ENCODE data around the gene LAPTM5. TPM values are rescaled to one million over a fixed set of nuclear protein-coding genes. Genes with fewer than 3 reads are reported as not detected.

LAPTM5 gene
- total and polyA plus RNA-seq, 2 of the 13 experiments (the other 11 are each of a cell fraction or from before 2014, with no cell fraction given) = 0.41 to 0.86 TPM

DNA sequence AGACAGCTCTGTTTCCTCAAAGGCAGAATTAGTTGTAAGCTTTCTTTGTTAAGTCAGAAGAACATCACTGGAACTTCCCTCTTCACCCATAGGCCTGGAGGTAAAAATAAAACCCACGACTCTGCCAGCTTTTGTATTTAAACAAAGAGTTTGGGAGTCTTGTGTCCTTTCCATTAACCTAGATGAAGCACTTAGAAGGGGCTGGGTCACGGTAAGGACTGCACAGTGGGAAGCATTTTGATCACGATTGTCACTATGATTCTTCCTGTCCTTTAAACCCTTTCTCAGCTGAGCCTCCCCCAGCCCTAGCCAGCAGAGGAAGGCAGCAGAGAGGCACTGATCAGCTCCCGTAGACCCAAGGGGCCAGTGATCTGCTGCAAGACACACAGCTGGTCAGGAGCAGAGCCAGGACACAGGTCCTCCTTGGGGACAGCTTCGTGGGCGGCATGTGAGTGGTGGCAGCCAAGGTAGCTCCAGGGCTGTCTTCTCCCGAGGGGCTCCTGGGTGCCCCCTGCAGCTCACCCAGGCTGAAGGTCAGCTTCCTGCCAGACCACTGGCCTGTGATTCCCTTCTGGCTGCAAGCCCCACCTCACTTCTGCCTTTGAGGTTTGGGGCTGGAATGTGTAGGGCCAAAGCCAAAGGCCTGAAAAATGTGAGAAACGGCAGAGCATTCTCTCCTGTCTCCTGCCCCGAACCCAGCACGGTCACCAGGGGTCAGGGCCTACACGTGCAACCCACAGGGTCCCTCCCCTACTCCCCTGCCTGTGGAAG is 4.0 kb upstream of the LAPTM5 start:
- WGBS (ENCODE audit: low lambda C conversion rate) = 0% methylated on average over 3 of the region's 11 CpGs
- POLR2A ChIA-PET = interaction anchor here (1.0 to 1.1 kb wide), 2 partner anchors 43 kb away, joined by 3 read pairs; no protein-coding TSS in a partner anchor
- no peaks in the 10 kb centered on the region for H3K79me2 ChIP-seq (ENCODE audit: insufficient read depth, low read length)
- in situ Hi-C loops (cut with HindIII; ENCODE audit: extremely low pct_ligation_motif_present, low pct_unique_long_range_greater_than_20kb) = no loop called here
- H3K9ac ChIP-seq (ENCODE audit: insufficient read depth, low read depth, low read length) = no peak overlapping the region
- FAIRE-seq (no peak), ATAC-seq (peak; percentile 32), DNase-seq (ENCODE audit: low spot score) (no peak)
- peaks cover 4 to 37% of the 10 kb centered on the region in 2 experiments; a peak in 3 of 5 replicates for H3K27me3 ChIP-seq (ENCODE audit: control insufficient read depth in 1 of 2, insufficient read depth in 2 of 2, low read length in 2 of 2)
- H3K9me3 ChIP-seq (ENCODE audit: low read length) = no peaks in the 10 kb centered on the region
- CTCF ChIA-PET (ENCODE audit: low intra/inter-chr PET ratio, low total read pairs) = no interaction called here
- H3K4me2 ChIP-seq (ENCODE audit: low read depth, low read length) = no peak overlapping the region
- H3K27ac ChIP-seq (ENCODE audit: extremely low read length, insufficient read depth, low read length) = no peak overlapping the region
- BruUV-seq (replicated peaks) = no TSS peak
- H4K20me1 ChIP-seq (ENCODE audit: insufficient read depth, low read length) = no peaks in the 10 kb centered on the region
- intact Hi-C loops (cut with micrococcal nuclease; ENCODE audit: unreplicated experiment) = no loop called here
- peaks cover 17% of the 10 kb centered on the region for H3K4me1 ChIP-seq (ENCODE audit: insufficient read depth, low read length)
- no peaks in the 10 kb centered on the region for H3K36me3 ChIP-seq (replicated peaks in 1 of 2; ENCODE audit: control insufficient read depth in 1 of 2, insufficient read depth in 2 of 2, low read length in 2 of 2)
- H3K4me3 ChIP-seq (replicated peaks in 1 of 3; ENCODE audit: insufficient read depth in 1 of 3, low read depth in 2 of 3, low read length in 3 of 3) = no peak overlapping the region
- no peak overlapping the region for H2AFZ ChIP-seq (ENCODE audit: low read length)
- TF ChIP-seq BORCS8-MEF2B (CRISPR knock-in tag; IDR thresholded peaks at IDR 0.05) = no peak
- TF ChIP-seq ATAD3A (CRISPR knock-in tag; IDR thresholded peaks at IDR 0.05) = no peak
- TF ChIP-seq SNRNP70 (IDR thresholded peaks at IDR 0.05; ENCODE audit: low read depth, low read length) = no peak
- TF ChIP-seq, protein P1, sequence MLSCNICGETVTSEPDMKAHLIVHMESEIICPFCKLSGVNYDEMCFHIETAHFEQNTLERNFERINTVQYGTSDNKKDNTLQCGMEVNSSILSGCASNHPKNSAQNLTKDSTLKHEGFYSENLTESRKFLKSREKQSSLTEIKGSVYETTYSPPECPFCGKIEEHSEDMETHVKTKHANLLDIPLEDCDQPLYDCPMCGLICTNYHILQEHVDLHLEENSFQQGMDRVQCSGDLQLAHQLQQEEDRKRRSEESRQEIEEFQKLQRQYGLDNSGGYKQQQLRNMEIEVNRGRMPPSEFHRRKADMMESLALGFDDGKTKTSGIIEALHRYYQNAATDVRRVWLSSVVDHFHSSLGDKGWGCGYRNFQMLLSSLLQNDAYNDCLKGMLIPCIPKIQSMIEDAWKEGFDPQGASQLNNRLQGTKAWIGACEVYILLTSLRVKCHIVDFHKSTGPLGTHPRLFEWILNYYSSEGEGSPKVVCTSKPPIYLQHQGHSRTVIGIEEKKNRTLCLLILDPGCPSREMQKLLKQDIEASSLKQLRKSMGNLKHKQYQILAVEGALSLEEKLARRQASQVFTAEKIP (CRISPR knock-in tag; IDR thresholded peaks at IDR 0.05; ENCODE audit: borderline replicate concordance) = no peak
- TF ChIP-seq ZFP90 (CRISPR knock-in tag; IDR thresholded peaks at IDR 0.05; ENCODE audit: borderline replicate concordance) = no peak
- no peak for TF ChIP-seq SOX6 (IDR thresholded peaks at IDR 0.05)
- TF ChIP-seq SOX6 (CRISPR knock-in tag; IDR thresholded peaks at IDR 0.05) = no peak
- 0 out of 2 replicates have a peak, but pooled peaks have one; percentile 33 for TF ChIP-seq BHLHE40 (IDR thresholded peaks at IDR 0.05; ENCODE audit: low read length)
- no peak for TF ChIP-seq ZNF33A (CRISPR knock-in tag; IDR thresholded peaks at IDR 0.05; ENCODE audit: borderline replicate concordance)
- TF ChIP-seq, protein P2, sequence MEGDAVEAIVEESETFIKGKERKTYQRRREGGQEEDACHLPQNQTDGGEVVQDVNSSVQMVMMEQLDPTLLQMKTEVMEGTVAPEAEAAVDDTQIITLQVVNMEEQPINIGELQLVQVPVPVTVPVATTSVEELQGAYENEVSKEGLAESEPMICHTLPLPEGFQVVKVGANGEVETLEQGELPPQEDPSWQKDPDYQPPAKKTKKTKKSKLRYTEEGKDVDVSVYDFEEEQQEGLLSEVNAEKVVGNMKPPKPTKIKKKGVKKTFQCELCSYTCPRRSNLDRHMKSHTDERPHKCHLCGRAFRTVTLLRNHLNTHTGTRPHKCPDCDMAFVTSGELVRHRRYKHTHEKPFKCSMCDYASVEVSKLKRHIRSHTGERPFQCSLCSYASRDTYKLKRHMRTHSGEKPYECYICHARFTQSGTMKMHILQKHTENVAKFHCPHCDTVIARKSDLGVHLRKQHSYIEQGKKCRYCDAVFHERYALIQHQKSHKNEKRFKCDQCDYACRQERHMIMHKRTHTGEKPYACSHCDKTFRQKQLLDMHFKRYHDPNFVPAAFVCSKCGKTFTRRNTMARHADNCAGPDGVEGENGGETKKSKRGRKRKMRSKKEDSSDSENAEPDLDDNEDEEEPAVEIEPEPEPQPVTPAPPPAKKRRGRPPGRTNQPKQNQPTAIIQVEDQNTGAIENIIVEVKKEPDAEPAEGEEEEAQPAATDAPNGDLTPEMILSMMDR (CRISPR knock-in tag; IDR thresholded peaks at IDR 0.05) = peak; percentile 30; the same call in 1 of the 2 replicates
- TF ChIP-seq, protein P3, sequence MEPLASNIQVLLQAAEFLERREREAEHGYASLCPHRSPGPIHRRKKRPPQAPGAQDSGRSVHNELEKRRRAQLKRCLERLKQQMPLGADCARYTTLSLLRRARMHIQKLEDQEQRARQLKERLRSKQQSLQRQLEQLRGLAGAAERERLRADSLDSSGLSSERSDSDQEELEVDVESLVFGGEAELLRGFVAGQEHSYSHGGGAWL (CRISPR knock-in tag; IDR thresholded peaks at IDR 0.05) = no peak
- TF ChIP-seq, protein P4, sequence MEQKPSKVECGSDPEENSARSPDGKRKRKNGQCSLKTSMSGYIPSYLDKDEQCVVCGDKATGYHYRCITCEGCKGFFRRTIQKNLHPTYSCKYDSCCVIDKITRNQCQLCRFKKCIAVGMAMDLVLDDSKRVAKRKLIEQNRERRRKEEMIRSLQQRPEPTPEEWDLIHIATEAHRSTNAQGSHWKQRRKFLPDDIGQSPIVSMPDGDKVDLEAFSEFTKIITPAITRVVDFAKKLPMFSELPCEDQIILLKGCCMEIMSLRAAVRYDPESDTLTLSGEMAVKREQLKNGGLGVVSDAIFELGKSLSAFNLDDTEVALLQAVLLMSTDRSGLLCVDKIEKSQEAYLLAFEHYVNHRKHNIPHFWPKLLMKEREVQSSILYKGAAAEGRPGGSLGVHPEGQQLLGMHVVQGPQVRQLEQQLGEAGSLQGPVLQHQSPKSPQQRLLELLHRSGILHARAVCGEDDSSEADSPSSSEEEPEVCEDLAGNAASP (CRISPR knock-in tag; IDR thresholded peaks at IDR 0.05; ENCODE audit: borderline replicate concordance) = no peak
- TF ChIP-seq MLLT10 (CRISPR knock-in tag; IDR thresholded peaks at IDR 0.05) = no peak
- TF ChIP-seq GTF3A (CRISPR knock-in tag; conservative IDR thresholded peaks at IDR 0.05) = no peak
- TF ChIP-seq RNF2 (conservative IDR thresholded peaks at IDR 0.05; ENCODE audit: low read depth) = no peak
- TF ChIP-seq CAMTA2 (CRISPR knock-in tag; IDR thresholded peaks at IDR 0.05; ENCODE audit: borderline replicate concordance) = no peak
- TF ChIP-seq ZNF432 (CRISPR knock-in tag; IDR thresholded peaks at IDR 0.05; ENCODE audit: borderline replicate concordance) = no peak
- no peak for TF ChIP-seq CENPX (CRISPR knock-in tag; IDR thresholded peaks at IDR 0.05)

Data from HepG2 (cell line).